ENCODE measurements around the gene TCIRG1. TPM values are rescaled to one million over a fixed set of nuclear protein-coding genes. Genes with fewer than 3 reads are reported as not detected.

Gene TCIRG1
- total RNA-seq, 1 experiment from 2014 or later, result 9.7 TPM

Other genes starting within 250 kb of the TCIRG1 start
- 17.8 and 34.7 TPM in 2 replicates for gene UNC93B1, start 34.9 kb upstream of the TCIRG1 start, total RNA-seq (2014; rRNA removed; shearing (Covaris generic))
- gene ALDH3B1, start 28.7 kb upstream of the TCIRG1 start, total RNA-seq (2014; rRNA removed; shearing (Covaris generic)), result 1.2 and 2.1 TPM in 2 replicates
- gene NDUFS8, start 8.3 kb upstream of the TCIRG1 start, total RNA-seq (2014; rRNA removed; shearing (Covaris generic)), result 177 and 212 TPM in 2 replicates
- 119 and 129 TPM in 2 replicates for gene CHKA, start 82.4 kb downstream of the TCIRG1 start, total RNA-seq (2014; rRNA removed; shearing (Covaris generic))
- 5.6 and 11.4 TPM in 2 replicates for gene KMT5B, start 174.3 kb downstream of the TCIRG1 start, total RNA-seq (2014; rRNA removed; shearing (Covaris generic))
- 15.7 and 17.4 TPM in 2 replicates for gene C11orf24, start 232.9 kb downstream of the TCIRG1 start, total RNA-seq (2014; rRNA removed; shearing (Covaris generic))